Measurements from ENCODE around the gene KCNN2. TPM values are rescaled to one million over a fixed set of nuclear protein-coding genes. Genes with fewer than 3 reads are reported as not detected.

The KCNN2 gene
- total RNA-seq, 1 experiment from 2014 or later: 0.27 TPM

GRCh38 chr5:114390431-114390830, 28.6 kb downstream of the KCNN2 start:
- ChIA-PET POLR2A (no interaction called here), CTCF (no interaction called here)
- intact Hi-C loops (cut with micrococcal nuclease; ENCODE audit: unreplicated experiment): no loop called here
- H3K4me3 Mint-ChIP-seq (ENCODE audit: unreplicated experiment): no peak overlapping the region
- H3K9me3 Mint-ChIP-seq (ENCODE audit: unreplicated experiment): no peaks in the 10 kb centered on the region
- peaks cover 7% of the 10 kb centered on the region for H3K27me3 Mint-ChIP-seq (ENCODE audit: insufficient read depth, unreplicated experiment)
- TF ChIP-seq CTCF (IDR thresholded peaks at IDR 0.05; ENCODE audit: insufficient read depth in 1 of 2, low read depth in 1 of 2, low read length in 1 of 2, severe bottlenecking in 1 of 2, unreplicated experiment in 1 of 2): no peak
- no peaks in the 10 kb centered on the region for H3K4me1 Mint-ChIP-seq (ENCODE audit: low read depth, unreplicated experiment)
- H3K36me3 Mint-ChIP-seq (ENCODE audit: insufficient read depth, unreplicated experiment): no peaks in the 10 kb centered on the region
- H3K27ac Mint-ChIP-seq (ENCODE audit: unreplicated experiment): no peak overlapping the region
- no peak overlapping the region for H3K4me3 ChIP-seq (ENCODE audit: low read depth, low read length)
- no peaks in the 10 kb centered on the region for H3K36me3 ChIP-seq (ENCODE audit: control insufficient read depth, insufficient read depth, low read length)
- no peaks in the 10 kb centered on the region for H3K27me3 ChIP-seq (replicated peaks; ENCODE audit: control insufficient read depth, insufficient read depth, low read length)
- H3K4me1 ChIP-seq: no peaks in the 10 kb centered on the region
- no TSS peak for BruUV-seq (replicated peaks)
- no peak for DNase-seq
- no peaks in the 10 kb centered on the region; the same call in 1 of the 2 replicates for H3K9me3 ChIP-seq

GRCh38 chr5:114391321-114391720, 29.5 kb downstream of the KCNN2 start:
- H3K27me3 ChIP-seq (replicated peaks; ENCODE audit: control insufficient read depth, insufficient read depth, low read length): no peaks in the 10 kb centered on the region
- intact Hi-C loops (cut with micrococcal nuclease; ENCODE audit: unreplicated experiment): no loop called here
- no peak overlapping the region for H3K4me3 ChIP-seq (ENCODE audit: low read depth, low read length)
- Mint-ChIP-seq H3K4me3 (ENCODE audit: unreplicated experiment) (no peak overlapping the region), H3K4me1 (ENCODE audit: low read depth, unreplicated experiment) (no peaks in the 10 kb centered on the region), H3K27me3 (ENCODE audit: insufficient read depth, unreplicated experiment) (peaks cover 13% of the 10 kb centered on the region), H3K9me3 (ENCODE audit: unreplicated experiment) (no peaks in the 10 kb centered on the region), H3K27ac (ENCODE audit: unreplicated experiment) (no peak overlapping the region), H3K36me3 (ENCODE audit: insufficient read depth, unreplicated experiment) (no peaks in the 10 kb centered on the region)
- H3K36me3 ChIP-seq (ENCODE audit: control insufficient read depth, insufficient read depth, low read length): no peaks in the 10 kb centered on the region
- no peak for DNase-seq
- CTCF ChIA-PET: no interaction called here
- H3K9me3 ChIP-seq: no peaks in the 10 kb centered on the region; the same call in 1 of the 2 replicates
- POLR2A ChIA-PET: no interaction called here
- no peaks in the 10 kb centered on the region for H3K4me1 ChIP-seq
- TF ChIP-seq CTCF (IDR thresholded peaks at IDR 0.05; ENCODE audit: insufficient read depth in 1 of 2, low read depth in 1 of 2, low read length in 1 of 2, severe bottlenecking in 1 of 2, unreplicated experiment in 1 of 2): no peak
- no TSS peak for BruUV-seq (replicated peaks)

GRCh38 chr5:114393159-114393558, 31.3 kb downstream of the KCNN2 start:
- Mint-ChIP-seq H3K4me1 (ENCODE audit: low read depth, unreplicated experiment) (no peaks in the 10 kb centered on the region), H3K36me3 (ENCODE audit: insufficient read depth, unreplicated experiment) (no peaks in the 10 kb centered on the region), H3K27me3 (ENCODE audit: insufficient read depth, unreplicated experiment) (peaks cover 11% of the 10 kb centered on the region), H3K9me3 (ENCODE audit: unreplicated experiment) (no peaks in the 10 kb centered on the region), H3K4me3 (ENCODE audit: unreplicated experiment) (no peak overlapping the region), H3K27ac (ENCODE audit: unreplicated experiment) (no peak overlapping the region)
- H3K9me3 ChIP-seq: no peaks in the 10 kb centered on the region; the same call in 1 of the 2 replicates
- H3K27me3 ChIP-seq (replicated peaks; ENCODE audit: control insufficient read depth, insufficient read depth, low read length): no peaks in the 10 kb centered on the region
- TF ChIP-seq CTCF (IDR thresholded peaks at IDR 0.05; ENCODE audit: insufficient read depth in 1 of 2, low read depth in 1 of 2, low read length in 1 of 2, severe bottlenecking in 1 of 2, unreplicated experiment in 1 of 2): no peak
- H3K36me3 ChIP-seq (ENCODE audit: control insufficient read depth, insufficient read depth, low read length): no peaks in the 10 kb centered on the region
- ChIA-PET CTCF (no interaction called here), POLR2A (no interaction called here)
- intact Hi-C loops (cut with micrococcal nuclease; ENCODE audit: unreplicated experiment): no loop called here
- no TSS peak for BruUV-seq (replicated peaks)
- H3K4me3 ChIP-seq (ENCODE audit: low read depth, low read length): no peak overlapping the region
- H3K4me1 ChIP-seq: no peaks in the 10 kb centered on the region
- DNase-seq: no peak

Data from Caco-2 (cell line).